Brain microvascular endothelial cell (primary cell): ENCODE data around the gene HOXD9.

ENCODE experiments used
- DNase-seq: peaks from one replicate; pipeline ENCODE4 v3.0.0-alpha.2; 2020
- H3K27ac ChIP-seq: fragments of 250-450 bp; sonication (Bioruptor Pico); 2 replicates; pipeline ENCODE4 v1.5.1; 2020; ENCODE audit warnings: mild to moderate bottlenecking, moderate library complexity
- H3K27me3 ChIP-seq: fragments of 250-450 bp; sonication (Bioruptor Pico); replicated peaks from 2 replicates; pipeline ENCODE4 v1.5.1; 2020; ENCODE audit warnings: mild to moderate bottlenecking
- H3K36me3 ChIP-seq: fragments of 250-450 bp; sonication (Bioruptor Pico); replicated peaks from 2 replicates; pipeline ENCODE4 v1.5.1; 2020; ENCODE audit warnings: mild to moderate bottlenecking
- H3K4me3 ChIP-seq: 2 replicates; pipeline ENCODE4 v1.5.1; 2011; ENCODE audit warnings: low read depth, mild to moderate bottlenecking, control low read depth, low read length, moderate library complexity
- in situ Hi-C: cut with HindIII; loops from 2 replicates; pipeline ENCODE4 v1.10.0; 2017; ENCODE audit warnings: low sequenced_read_pairs, low pct_ligation_motif_present
- TF ChIP-seq, protein P1 (sequence below): IDR thresholded peaks from 2 replicates; pipeline ENCODE4 v1.5.1; 2011; ENCODE audit warnings: low read depth, mild to moderate bottlenecking, moderate library complexity, low read length, control low read depth, inconsistent platforms; ENCODE audit errors: missing control alignments

Gene HOXD9

DNA sequence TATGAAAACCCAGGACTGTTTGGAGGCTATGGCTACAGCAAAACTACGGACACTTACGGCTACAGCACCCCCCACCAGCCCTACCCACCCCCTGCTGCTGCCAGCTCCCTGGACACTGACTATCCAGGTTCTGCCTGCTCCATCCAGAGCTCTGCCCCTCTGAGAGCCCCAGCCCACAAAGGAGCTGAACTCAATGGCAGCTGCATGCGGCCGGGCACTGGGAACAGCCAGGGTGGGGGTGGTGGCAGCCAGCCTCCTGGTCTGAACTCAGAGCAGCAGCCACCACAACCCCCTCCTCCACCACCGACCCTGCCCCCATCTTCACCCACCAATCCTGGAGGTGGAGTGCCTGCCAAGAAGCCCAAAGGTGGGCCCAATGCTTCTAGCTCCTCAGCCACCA is 46.7 kb downstream of the HOXD9 start:
- in situ Hi-C loops = no loop called here
- TF ChIP-seq, protein P1, sequence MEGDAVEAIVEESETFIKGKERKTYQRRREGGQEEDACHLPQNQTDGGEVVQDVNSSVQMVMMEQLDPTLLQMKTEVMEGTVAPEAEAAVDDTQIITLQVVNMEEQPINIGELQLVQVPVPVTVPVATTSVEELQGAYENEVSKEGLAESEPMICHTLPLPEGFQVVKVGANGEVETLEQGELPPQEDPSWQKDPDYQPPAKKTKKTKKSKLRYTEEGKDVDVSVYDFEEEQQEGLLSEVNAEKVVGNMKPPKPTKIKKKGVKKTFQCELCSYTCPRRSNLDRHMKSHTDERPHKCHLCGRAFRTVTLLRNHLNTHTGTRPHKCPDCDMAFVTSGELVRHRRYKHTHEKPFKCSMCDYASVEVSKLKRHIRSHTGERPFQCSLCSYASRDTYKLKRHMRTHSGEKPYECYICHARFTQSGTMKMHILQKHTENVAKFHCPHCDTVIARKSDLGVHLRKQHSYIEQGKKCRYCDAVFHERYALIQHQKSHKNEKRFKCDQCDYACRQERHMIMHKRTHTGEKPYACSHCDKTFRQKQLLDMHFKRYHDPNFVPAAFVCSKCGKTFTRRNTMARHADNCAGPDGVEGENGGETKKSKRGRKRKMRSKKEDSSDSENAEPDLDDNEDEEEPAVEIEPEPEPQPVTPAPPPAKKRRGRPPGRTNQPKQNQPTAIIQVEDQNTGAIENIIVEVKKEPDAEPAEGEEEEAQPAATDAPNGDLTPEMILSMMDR = no peak
- H3K27me3 ChIP-seq = peaks cover 83% of the 10 kb centered on the region
- no peak overlapping the region for H3K27ac ChIP-seq
- DNase-seq = no peak
- H3K36me3 ChIP-seq = no peaks in the 10 kb centered on the region
- no peak overlapping the region for H3K4me3 ChIP-seq

DNA sequence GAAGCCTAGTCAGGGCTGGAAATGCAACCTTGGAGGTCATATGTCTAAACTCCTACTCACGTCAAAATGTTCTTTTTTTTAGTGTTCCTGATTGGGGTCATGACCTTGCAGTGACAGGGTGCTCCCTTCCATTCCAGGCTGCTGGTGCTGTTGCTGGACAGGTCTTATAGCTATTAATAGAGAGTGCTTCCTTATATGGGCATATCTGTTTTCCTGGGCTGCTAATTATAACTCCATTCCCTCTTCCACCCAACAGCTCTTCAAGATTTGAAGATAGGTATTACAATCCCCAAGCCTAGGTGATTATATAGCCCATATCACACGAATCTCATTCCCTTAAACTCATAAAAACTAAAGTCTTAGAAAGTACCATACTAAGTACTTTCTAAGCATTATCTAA is 47.2 kb downstream of the HOXD9 start:
- H3K27me3 ChIP-seq = peaks cover 83% of the 10 kb centered on the region
- H3K27ac ChIP-seq = no peak overlapping the region
- H3K4me3 ChIP-seq = no peak overlapping the region
- TF ChIP-seq, protein P1 = no peak
- in situ Hi-C loops = no loop called here
- no peaks in the 10 kb centered on the region for H3K36me3 ChIP-seq
- no peak for DNase-seq

DNA sequence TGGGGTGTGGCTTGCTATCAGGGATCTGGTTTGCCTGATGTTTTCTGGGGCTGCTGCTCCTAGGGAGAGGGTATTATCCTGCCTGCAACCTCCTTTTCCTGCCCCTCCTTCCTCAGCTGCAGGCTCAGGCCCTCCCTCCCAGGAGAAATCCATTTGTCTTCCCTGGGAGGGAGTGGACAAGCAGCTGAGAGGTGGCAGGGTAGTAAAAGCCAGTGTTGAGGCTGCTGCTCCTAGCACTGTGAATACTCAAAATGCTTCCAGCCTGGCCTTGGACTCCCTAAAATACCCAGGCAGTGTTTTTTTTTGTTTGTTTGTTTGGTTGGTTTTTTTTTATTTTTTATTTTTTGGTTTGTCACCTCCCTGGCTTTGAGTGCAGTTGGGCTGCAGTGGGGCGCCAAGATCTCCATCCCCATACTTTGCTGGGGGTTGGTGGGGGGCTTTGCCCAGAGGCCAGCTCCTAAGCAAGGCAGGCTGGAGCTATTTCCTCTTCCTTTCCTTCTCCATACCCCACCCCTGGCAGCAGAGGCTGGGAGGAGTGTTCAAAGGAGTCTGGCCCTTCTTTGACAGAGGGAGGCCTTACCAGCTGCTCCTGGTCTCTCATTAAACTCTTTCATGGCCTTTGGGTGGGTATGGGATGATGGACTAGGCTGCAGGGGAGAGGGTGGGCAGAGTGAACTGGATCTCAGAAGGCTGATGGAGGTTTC is 48.2 kb downstream of the HOXD9 start:
- H3K27ac ChIP-seq = no peak overlapping the region
- TF ChIP-seq, protein P1 = no peak
- H3K27me3 ChIP-seq = peaks cover 83% of the 10 kb centered on the region
- H3K36me3 ChIP-seq = no peaks in the 10 kb centered on the region
- no peak for DNase-seq
- in situ Hi-C loops = no loop called here
- H3K4me3 ChIP-seq = no peak overlapping the region

DNA sequence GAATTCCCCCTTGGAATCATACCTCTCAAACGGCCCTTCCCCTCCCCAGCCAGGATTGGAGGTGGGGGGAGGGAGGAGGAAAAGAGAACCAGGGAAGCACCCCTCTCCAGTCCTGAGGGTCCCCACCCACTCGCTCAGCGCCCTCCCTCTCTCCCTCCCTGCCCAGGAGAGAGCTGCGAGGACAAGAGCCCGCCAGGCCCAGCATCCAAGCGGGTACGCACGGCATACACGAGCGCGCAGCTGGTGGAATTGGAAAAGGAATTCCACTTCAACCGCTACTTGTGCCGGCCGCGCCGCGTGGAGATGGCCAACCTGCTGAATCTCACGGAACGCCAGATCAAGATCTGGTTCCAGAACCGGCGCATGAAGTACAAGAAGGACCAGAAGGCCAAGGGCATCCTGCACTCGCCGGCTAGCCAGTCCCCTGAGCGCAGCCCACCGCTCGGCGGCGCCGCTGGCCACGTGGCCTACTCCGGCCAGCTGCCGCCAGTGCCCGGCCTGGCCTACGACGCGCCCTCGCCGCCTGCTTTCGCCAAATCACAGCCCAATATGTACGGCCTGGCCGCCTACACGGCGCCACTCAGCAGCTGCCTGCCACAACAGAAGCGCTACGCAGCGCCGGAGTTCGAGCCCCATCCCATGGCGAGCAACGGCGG is 49.0 kb downstream of the HOXD9 start:
- Histone ChIP-seq H3K27ac (no peak overlapping the region), H3K36me3 (no peaks in the 10 kb centered on the region), H3K4me3 (no peak overlapping the region), H3K27me3 (peaks cover 83% of the 10 kb centered on the region)
- TF ChIP-seq, protein P1 = no peak
- DNase-seq = no peak
- in situ Hi-C loops = no loop called here

DNA sequence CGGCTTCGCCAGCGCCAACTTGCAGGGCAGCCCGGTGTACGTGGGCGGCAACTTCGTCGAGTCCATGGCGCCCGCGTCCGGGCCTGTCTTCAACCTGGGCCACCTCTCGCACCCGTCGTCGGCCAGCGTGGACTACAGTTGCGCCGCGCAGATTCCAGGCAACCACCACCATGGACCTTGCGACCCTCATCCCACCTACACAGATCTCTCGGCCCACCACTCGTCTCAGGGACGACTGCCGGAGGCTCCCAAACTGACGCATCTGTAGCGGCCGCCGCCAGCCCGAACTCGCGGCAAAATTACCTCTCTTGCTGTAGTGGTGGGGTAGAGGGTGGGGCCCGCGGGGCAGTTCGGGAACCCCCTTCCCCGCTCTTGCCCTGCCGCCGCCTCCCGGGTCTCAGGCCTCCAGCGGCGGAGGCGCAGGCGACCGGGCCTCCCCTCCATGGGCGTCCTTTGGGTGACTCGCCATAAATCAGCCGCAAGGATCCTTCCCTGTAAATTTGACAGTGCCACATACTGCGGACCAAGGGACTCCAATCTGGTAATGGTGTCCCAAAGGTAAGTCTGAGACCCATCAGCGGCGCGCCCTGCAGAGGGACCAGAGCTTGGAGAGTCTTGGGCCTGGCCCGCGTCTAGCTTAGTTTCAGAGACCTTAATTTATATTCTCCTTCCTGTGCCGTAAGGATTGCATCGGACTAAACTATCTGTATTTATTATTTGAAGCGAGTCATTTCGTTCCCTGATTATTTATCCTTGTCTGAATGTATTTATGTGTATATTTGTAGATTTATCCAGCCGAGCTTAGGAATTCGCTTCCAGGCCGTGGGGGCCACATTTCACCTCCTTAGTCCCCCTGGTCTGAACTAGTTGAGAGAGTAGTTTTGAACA is 49.7 kb downstream of the HOXD9 start:
- TF ChIP-seq, protein P1 = no peak
- Histone ChIP-seq H3K27me3 (peaks cover 78% of the 10 kb centered on the region), H3K4me3 (no peak overlapping the region), H3K27ac (no peak overlapping the region), H3K36me3 (no peaks in the 10 kb centered on the region)
- in situ Hi-C loops = no loop called here
- no peak for DNase-seq
